CD4-positive, CD25-positive, alpha-beta regulatory T cell (primary cell): Measurements from ENCODE around the gene NCAM1. TPM values are rescaled to one million over a fixed set of nuclear protein-coding genes. Genes with fewer than 3 reads are reported as not detected.

Experiments used
- ATAC-seq, 2 donors: fragments of 150-1000 bp; cut with Tn5 transposase; one replicate each; pipeline ENCODE4 v1.10.0; 2021; ENCODE audit warnings: low read depth in 2 of 2, moderate number of reproducible peaks in 2 of 2, moderate library complexity in 1 of 2
- DNase-seq, 3 donors: peaks; one replicate each; pipeline versions ENCODE4 v3.0.0 to v3.0.0-alpha.2; 2012 to 2022; ENCODE audit warnings: mixed read lengths in 1 of 3
- H3K27ac ChIP-seq: one replicate; pipeline ENCODE4 v1.7.0; 2013; ENCODE audit warnings: mild to moderate bottlenecking, low read length; ENCODE audit not compliant: insufficient read depth, poor library complexity, severe bottlenecking
- H3K27me3 ChIP-seq: one replicate; pipeline ENCODE4 v1.7.0; 2013; ENCODE audit warnings: low read length; ENCODE audit not compliant: control insufficient read depth, insufficient read depth
- H3K36me3 ChIP-seq: one replicate; pipeline ENCODE4 v1.7.0; 2013; ENCODE audit warnings: mild to moderate bottlenecking, low read length, moderate library complexity; ENCODE audit not compliant: control insufficient read depth, insufficient read depth
- H3K4me1 ChIP-seq: 2 replicates; pipeline ENCODE4 v1.7.0; 2013; ENCODE audit warnings: mild to moderate bottlenecking, low read length; ENCODE audit not compliant: insufficient read depth, control insufficient read depth, poor library complexity, severe bottlenecking
- H3K4me3 ChIP-seq: one replicate; pipeline ENCODE4 v1.7.0; 2013; ENCODE audit warnings: low read depth, mild to moderate bottlenecking, low read length, moderate library complexity
- H3K9me3 ChIP-seq, 2 experiments: 1 replicate in 1 of 2; 2 replicates in 1 of 2; pipeline ENCODE4 v1.7.0; 2013; ENCODE audit warnings: low read length in 2 of 2, mild to moderate bottlenecking in 1 of 2, moderate library complexity in 1 of 2; ENCODE audit not compliant: control insufficient read depth in 2 of 2
- H3K27ac Mint-ChIP-seq, 3 donors: one replicate each; pipeline ENCODE4 v1.8.0; 2020 to 2022; ENCODE audit warnings: mild to moderate bottlenecking in 3 of 3, mixed read lengths in 3 of 3, moderate library complexity in 2 of 3
- H3K27me3 Mint-ChIP-seq: one replicate; pipeline ENCODE4 v1.8.0; 2022; ENCODE audit warnings: mild to moderate bottlenecking, mixed read lengths
- H3K36me3 Mint-ChIP-seq: one replicate; pipeline ENCODE4 v1.8.0; 2020; ENCODE audit warnings: mixed read lengths
- H3K4me1 Mint-ChIP-seq, 4 donors: one replicate each; pipeline ENCODE4 v1.8.0; 2020 to 2022; ENCODE audit warnings: mixed read lengths in 4 of 4, mild to moderate bottlenecking in 1 of 4
- H3K4me3 Mint-ChIP-seq, 4 donors: one replicate each; pipeline ENCODE4 v1.8.0; 2020 to 2022; ENCODE audit warnings: mild to moderate bottlenecking in 4 of 4, mixed read lengths in 4 of 4, moderate library complexity in 3 of 4
- H3K9me3 Mint-ChIP-seq, 7 donors: one replicate each; pipeline ENCODE4 v1.8.0; 2020 to 2022; ENCODE audit warnings: mixed read lengths in 7 of 7, mild to moderate bottlenecking in 3 of 7, moderate library complexity in 2 of 7
- polyA plus RNA-seq, 4 donors: library from polyadenylated mRNA; unstranded; fragments of 300-500 nt; fragmentation: Illumina TruSeq; gene quantifications; one replicate each; pipeline ENCODE4 v1.2.3, GENCODE V29; 2021
- total RNA-seq: library from RNA; stranded (reverse); gene quantifications from one replicate; pipeline ENCODE4 v1.2.3, GENCODE V29; 2022

Gene NCAM1
- total and polyA plus RNA-seq, 5 donors from 2014 or later = 0.03 to 0.79 (median 0.11) TPM; not detected in 1

DNA sequence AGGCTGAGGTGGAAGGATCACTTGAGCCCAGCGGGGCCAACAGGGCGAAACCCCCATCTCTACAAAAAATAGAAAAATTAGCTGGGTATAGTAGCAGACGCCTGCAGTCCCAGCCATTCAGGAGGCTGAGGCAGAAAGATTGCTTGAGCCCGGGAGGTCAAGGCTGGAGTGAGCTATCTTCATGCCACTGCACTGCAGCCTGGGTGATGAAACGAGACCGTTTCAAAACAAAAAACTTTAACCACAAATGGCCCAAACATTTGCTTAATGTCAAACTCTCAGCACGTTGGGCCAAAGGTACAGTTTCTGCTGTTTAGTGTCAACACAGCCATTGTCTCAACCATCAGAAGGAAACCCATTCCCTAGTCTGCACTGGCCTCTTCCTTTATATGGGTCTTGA lies 284.0 kb downstream of the NCAM1 start:
- Histone ChIP-seq H3K27ac (no peak overlapping the region), H3K27me3 (peaks cover 3% of the 10 kb centered on the region), H3K4me3 (no peak overlapping the region), H3K9me3 (no peaks in the 10 kb centered on the region), H3K4me1 (peaks cover 9% of the 10 kb centered on the region), H3K36me3 (no peaks in the 10 kb centered on the region)
- peaks cover 0 to 38% (median 9%) of the 10 kb centered on the region in 4 donors for H3K4me1 Mint-ChIP-seq
- peaks cover 15% of the 10 kb centered on the region for H3K27me3 Mint-ChIP-seq
- no peaks in the 10 kb centered on the region for H3K9me3 Mint-ChIP-seq
- H3K4me3 Mint-ChIP-seq = no peak overlapping the region
- no peak for DNase-seq
- ATAC-seq = no peak
- no peak overlapping the region for H3K27ac Mint-ChIP-seq
- no peaks in the 10 kb centered on the region for H3K36me3 Mint-ChIP-seq

DNA sequence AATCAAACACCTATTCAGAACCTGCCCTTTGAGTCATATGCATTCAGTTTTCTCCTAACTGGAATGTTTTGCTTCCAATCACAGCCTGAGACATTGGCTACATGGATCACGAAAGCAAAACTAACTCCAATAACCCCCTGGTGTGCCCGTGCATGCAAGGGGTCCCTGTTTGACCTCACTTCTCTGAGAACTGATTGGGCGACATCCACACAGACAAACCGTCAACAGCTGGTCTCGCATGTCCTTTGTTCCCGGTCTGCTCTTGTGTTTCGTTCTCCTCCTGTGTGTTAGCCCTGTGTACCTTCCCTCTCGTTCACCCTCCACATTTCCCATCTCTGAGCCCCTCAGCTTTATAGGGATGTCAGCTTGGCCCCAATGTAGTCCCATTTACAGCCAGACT lies 286.0 kb downstream of the NCAM1 start:
- peaks cover 0 to 45% (median 10%) of the 10 kb centered on the region in 4 donors for H3K4me1 Mint-ChIP-seq
- H3K36me3 Mint-ChIP-seq = no peaks in the 10 kb centered on the region
- no peaks in the 10 kb centered on the region for H3K9me3 Mint-ChIP-seq
- no peak overlapping the region for H3K4me3 ChIP-seq
- H3K36me3 ChIP-seq = no peaks in the 10 kb centered on the region
- H3K4me1 ChIP-seq = peaks cover 9% of the 10 kb centered on the region
- ATAC-seq (no peak), DNase-seq (no peak)
- H3K27me3 Mint-ChIP-seq = peaks cover 16% of the 10 kb centered on the region
- peaks cover 3% of the 10 kb centered on the region for H3K27me3 ChIP-seq
- H3K9me3 ChIP-seq = no peaks in the 10 kb centered on the region
- H3K27ac ChIP-seq = no peak overlapping the region
- no peak overlapping the region for H3K4me3 Mint-ChIP-seq
- peak overlapping the region in 1 of 3 donors; percentile 80 for H3K27ac Mint-ChIP-seq

DNA sequence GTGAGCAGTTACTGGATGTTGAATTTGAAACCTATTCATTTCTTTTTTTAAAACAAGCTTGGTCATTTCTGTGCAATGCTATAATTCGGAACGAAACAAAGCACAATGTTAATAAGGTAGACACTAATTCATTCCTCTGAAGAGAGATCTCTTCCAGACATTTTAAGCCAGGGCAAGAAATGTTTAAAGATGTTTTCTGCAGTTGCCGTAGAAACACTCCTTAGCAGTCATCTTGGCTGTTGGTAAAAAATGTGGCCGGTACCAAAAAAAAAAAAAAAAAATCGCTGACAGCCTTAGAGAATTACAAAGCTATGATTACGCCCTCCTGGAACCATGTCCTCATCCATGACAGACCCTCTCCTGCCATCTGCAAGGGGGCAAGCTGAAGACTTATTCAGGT lies 286.7 kb downstream of the NCAM1 start:
- H3K4me1 ChIP-seq = peaks cover 9% of the 10 kb centered on the region
- no peak for ATAC-seq
- Mint-ChIP-seq H3K27me3 (peaks cover 11% of the 10 kb centered on the region), H3K9me3 (no peaks in the 10 kb centered on the region), H3K4me1 (peaks cover 0 to 41% (median 10%) of the 10 kb centered on the region in 4 donors), H3K27ac (peak overlapping the region in 1 of 3 donors; percentile 12), H3K4me3 (no peak overlapping the region), H3K36me3 (no peaks in the 10 kb centered on the region)
- H3K27ac ChIP-seq = no peak overlapping the region
- H3K4me3 ChIP-seq = no peak overlapping the region
- H3K36me3 ChIP-seq = no peaks in the 10 kb centered on the region
- H3K9me3 ChIP-seq = no peaks in the 10 kb centered on the region
- no peak for DNase-seq
- H3K27me3 ChIP-seq = peaks cover 3% of the 10 kb centered on the region

DNA sequence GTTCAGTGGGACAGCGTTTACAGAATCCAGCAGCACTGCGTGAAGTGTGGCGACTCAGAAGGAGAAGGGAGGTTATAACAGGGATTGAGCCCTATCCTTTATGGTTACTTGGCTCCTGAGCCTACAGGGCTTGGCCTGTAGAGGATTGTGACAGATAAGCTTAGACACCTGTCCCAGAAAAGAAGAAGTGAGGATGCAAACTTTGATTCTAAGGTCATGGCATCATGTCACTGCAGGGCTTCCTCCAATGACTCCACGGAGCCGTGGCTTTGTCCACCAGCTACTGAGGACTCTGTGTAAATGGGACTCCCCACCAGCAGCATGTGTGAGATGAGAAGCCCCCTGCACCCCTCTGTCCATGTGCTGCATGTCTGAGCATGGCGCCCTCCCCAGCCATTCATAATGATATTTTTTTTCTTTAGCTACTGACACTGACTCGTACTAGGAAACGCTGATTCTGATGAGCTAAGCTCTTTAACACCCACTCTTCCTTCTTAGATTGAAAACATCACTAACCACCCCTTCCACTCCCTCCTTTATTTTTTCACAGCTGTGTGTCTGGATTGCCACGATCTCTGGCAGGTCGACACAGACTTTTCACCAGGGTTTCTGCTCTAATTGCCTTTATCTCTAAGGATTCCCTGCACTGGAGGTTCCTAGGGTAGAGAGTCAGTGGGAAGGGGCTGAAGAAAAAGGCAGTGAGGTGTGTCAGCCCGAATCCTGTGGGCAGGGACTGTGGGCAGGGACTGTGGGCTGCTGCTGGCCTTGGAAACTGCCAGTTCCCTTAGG lies 287.7 kb downstream of the NCAM1 start:
- Mint-ChIP-seq H3K27me3 (peaks cover 14% of the 10 kb centered on the region), H3K4me1 (peaks cover 0 to 31% (median 7%) of the 10 kb centered on the region in 4 donors)

DNA sequence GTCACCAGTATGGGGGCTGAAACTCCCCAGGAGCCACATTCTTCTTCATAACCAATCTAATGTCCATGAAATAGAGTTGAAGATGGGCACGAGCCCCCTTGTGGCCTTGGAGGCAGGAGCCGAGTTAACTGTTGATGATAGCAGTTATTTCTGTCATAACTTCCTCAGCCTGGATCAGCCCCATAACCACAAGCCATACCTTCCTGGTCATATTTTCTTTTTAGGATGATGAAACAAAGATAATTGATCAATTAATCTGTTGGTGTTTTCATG lies 288.2 kb downstream of the NCAM1 start:
- DNase-seq = peak in 2 of 3 donors; percentile 3 to 39
- Histone ChIP-seq H3K27ac (peak overlapping the region; percentile 59), H3K4me1 (peaks cover 9% of the 10 kb centered on the region), H3K27me3 (peaks cover 3% of the 10 kb centered on the region), H3K9me3 (no peaks in the 10 kb centered on the region), H3K4me3 (no peak overlapping the region), H3K36me3 (no peaks in the 10 kb centered on the region)
- H3K4me3 Mint-ChIP-seq = peak overlapping the region in 2 of 4 donors; percentile 10 to 36
- peak in 1 of 2 donors; percentile 29 for ATAC-seq
- H3K27ac Mint-ChIP-seq = peak overlapping the region in 2 of 3 donors; percentile 48 to 78
- no peaks in the 10 kb centered on the region for H3K36me3 Mint-ChIP-seq
- peaks cover 17% of the 10 kb centered on the region for H3K27me3 Mint-ChIP-seq
- H3K9me3 Mint-ChIP-seq = no peaks in the 10 kb centered on the region
- H3K4me1 Mint-ChIP-seq = peaks cover 0 to 31% (median 6%) of the 10 kb centered on the region in 4 donors

More for the DNA sequence above, 287.7 kb downstream of the NCAM1 start:
- peak in 1 of 3 donors; percentile 37 for DNase-seq
- peak in 1 of 2 donors; percentile 29 for ATAC-seq
- Mint-ChIP-seq H3K27ac (peak overlapping the region in 2 of 3 donors; percentile 48 to 78), H3K9me3 (no peaks in the 10 kb centered on the region), H3K4me3 (peak overlapping the region in 3 of 4 donors; percentile 10 to 36 (median 31)), H3K36me3 (no peaks in the 10 kb centered on the region)
- H3K27ac ChIP-seq = peak overlapping the region; percentile 59
- H3K9me3 ChIP-seq = no peaks in the 10 kb centered on the region
- no peak overlapping the region for H3K4me3 ChIP-seq
- peaks cover 9% of the 10 kb centered on the region for H3K4me1 ChIP-seq
- H3K27me3 ChIP-seq = peaks cover 3% of the 10 kb centered on the region
- no peaks in the 10 kb centered on the region for H3K36me3 ChIP-seq

DNA sequence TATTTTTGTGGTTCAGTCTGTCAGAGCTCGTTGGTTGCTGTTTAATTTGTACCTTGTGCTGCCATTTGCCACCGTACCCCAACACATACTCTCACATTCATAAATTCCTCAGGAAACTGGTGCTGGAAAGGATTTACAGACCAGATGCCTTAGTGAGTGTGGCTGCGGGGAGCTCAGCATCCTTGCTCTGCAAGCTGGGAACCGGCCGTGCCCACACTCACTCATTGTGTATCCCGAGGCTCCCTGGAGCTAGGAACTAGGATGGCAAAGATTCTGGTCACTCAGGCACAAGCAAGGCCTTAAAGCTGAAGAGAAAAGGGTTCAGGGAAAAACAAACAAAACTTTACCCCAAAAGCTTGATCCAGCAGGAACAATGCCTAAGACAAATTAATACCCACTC lies 288.6 kb downstream of the NCAM1 start:
- no peaks in the 10 kb centered on the region for H3K36me3 ChIP-seq
- DNase-seq (no peak), ATAC-seq (no peak)
- no peak overlapping the region for H3K4me3 ChIP-seq
- peaks cover 9% of the 10 kb centered on the region for H3K4me1 ChIP-seq
- peak overlapping the region in 1 of 4 donors; percentile 36 for H3K4me3 Mint-ChIP-seq
- H3K9me3 ChIP-seq = no peaks in the 10 kb centered on the region
- peak overlapping the region; percentile 44 for H3K27ac ChIP-seq
- H3K27me3 ChIP-seq = peaks cover 3% of the 10 kb centered on the region
- H3K9me3 Mint-ChIP-seq = no peaks in the 10 kb centered on the region
- peaks cover 0 to 31% (median 6%) of the 10 kb centered on the region in 4 donors for H3K4me1 Mint-ChIP-seq
- no peak overlapping the region for H3K27ac Mint-ChIP-seq
- H3K27me3 Mint-ChIP-seq = peaks cover 18% of the 10 kb centered on the region
- no peaks in the 10 kb centered on the region for H3K36me3 Mint-ChIP-seq

DNA sequence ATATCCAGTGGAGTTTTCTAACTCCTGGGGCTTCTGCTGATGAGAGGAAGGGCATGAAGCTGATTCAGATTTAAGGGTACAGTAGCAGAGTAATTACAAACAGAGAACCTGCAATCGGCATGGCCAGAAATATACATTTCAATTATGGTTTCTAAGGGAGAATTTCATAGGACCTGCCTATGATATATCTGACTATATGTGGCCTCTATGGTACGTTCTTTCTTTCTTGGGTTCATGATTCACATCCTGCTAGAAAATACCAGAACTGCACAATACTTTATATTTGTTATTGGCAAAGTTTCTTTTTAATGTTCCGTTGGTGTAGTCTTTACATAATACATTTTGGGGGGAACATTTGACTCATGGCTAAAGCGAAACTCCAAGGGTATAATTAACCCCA lies 290.1 kb downstream of the NCAM1 start:
- Mint-ChIP-seq H3K27me3 (peaks cover 15% of the 10 kb centered on the region), H3K9me3 (no peaks in the 10 kb centered on the region), H3K36me3 (no peaks in the 10 kb centered on the region), H3K27ac (peak overlapping the region in 1 of 3 donors; percentile 52), H3K4me3 (no peak overlapping the region), H3K4me1 (peaks cover 0 to 31% (median 6%) of the 10 kb centered on the region in 4 donors)
- H3K36me3 ChIP-seq = no peaks in the 10 kb centered on the region
- no peak overlapping the region for H3K27ac ChIP-seq
- H3K4me1 ChIP-seq = peaks cover 9% of the 10 kb centered on the region
- no peak for DNase-seq
- H3K4me3 ChIP-seq = peak overlapping the region; percentile 24
- H3K27me3 ChIP-seq = peaks cover under 1% of the 10 kb centered on the region
- no peak for ATAC-seq
- H3K9me3 ChIP-seq = no peaks in the 10 kb centered on the region

DNA sequence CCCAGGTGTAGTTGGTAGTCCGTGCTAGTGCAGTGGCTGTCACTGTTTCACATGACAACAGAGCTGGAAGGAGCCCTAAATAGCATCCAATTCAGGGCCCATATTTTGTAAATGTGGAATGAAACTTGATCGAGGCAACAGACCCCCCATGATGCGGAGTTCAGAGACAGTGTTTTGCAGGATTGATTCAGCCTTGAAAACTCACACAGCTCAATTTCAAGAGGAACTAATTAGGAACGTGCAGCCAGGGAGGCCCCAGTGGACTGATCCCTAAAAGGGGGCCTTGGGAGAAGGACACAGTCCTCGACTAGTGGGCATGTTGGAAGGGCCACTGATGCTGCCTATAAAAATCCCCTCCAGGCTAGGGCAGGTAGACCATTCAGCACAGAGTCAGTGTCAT lies 292.2 kb downstream of the NCAM1 start:
- Mint-ChIP-seq H3K36me3 (no peaks in the 10 kb centered on the region), H3K4me3 (no peak overlapping the region), H3K4me1 (peaks cover 0 to 20% (median 6%) of the 10 kb centered on the region in 4 donors), H3K27ac (no peak overlapping the region), H3K9me3 (peaks cover 0 to 1% (median 0%) of the 10 kb centered on the region in 7 donors), H3K27me3 (peaks cover 15% of the 10 kb centered on the region)
- ATAC-seq = no peak
- no peaks in the 10 kb centered on the region for H3K36me3 ChIP-seq
- no peaks in the 10 kb centered on the region for H3K27me3 ChIP-seq
- H3K4me3 ChIP-seq = no peak overlapping the region
- no peaks in the 10 kb centered on the region for H3K9me3 ChIP-seq
- no peak for DNase-seq
- H3K27ac ChIP-seq = no peak overlapping the region
- peaks cover 9% of the 10 kb centered on the region for H3K4me1 ChIP-seq
